ENCODE measurements around the gene NSD2. TPM values are rescaled to one million over a fixed set of nuclear protein-coding genes. Genes with fewer than 3 reads are reported as not detected.

Gene NSD2
- total RNA-seq (10 to 100 TPM; 17.2 to 71.5 TPM), polyA plus RNA-seq (1 to 10 TPM; 5.1 to 5.9 TPM)

DNA sequence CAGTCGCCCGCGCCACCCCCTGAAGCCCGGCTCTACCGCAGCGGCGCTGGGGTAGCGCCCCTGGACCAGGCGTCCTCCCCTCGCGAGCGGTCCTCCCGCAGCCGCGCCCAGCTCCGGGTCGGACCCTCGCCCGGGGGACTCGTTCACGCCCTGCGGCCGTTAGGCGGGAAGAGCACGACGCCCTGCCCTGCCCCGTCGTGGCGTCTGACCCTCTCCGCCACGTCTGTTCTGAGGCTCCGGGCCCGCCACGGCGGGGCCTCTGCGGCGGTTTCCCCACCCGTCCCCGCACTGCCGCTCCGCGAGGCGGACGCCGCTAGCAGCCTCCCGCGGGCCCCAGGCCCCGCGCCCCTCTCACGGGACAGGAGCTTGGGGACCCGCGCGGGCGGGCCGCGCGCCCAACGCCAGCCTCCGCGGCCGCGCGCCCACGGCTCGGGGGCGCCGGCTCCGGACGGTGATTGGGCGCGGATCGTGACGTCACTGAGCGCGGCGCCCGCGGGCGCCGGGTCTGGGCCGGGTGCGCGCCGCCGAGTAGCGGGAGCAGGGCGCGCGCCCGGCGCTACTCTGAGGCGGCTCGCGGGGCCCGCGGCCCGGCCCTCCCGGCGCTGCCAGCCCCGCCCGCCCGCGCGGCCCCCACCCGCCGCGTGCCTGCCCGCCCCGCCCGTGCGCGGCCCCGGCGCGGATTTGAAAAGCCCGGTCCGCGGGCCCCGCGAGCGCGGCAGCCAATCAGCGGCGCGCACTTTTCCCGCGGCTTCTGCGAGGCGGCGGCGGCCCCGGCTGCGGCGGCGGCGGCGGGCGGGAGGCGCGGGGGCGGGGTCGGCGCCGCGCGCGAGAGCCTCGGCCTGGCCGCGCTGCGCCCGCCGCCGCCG is at the start of gene NSD2:
Gene NSD2, plus strand, starts transcription at position 816 of the 866 bp plus-strand sequence. CDS start 29,262 bp downstream, outside the sequence.
- peaks cover 7 to 31% (median 23%) of the 10 kb centered on the region in 4 donors for H3K4me1 ChIP-seq (ENCODE audit: control insufficient read depth in 4 of 4, insufficient read depth in 4 of 4, low read length in 3 of 4)
- under 1% methylated on average over 155 of the region's 155 CpGs for WGBS

DNA sequence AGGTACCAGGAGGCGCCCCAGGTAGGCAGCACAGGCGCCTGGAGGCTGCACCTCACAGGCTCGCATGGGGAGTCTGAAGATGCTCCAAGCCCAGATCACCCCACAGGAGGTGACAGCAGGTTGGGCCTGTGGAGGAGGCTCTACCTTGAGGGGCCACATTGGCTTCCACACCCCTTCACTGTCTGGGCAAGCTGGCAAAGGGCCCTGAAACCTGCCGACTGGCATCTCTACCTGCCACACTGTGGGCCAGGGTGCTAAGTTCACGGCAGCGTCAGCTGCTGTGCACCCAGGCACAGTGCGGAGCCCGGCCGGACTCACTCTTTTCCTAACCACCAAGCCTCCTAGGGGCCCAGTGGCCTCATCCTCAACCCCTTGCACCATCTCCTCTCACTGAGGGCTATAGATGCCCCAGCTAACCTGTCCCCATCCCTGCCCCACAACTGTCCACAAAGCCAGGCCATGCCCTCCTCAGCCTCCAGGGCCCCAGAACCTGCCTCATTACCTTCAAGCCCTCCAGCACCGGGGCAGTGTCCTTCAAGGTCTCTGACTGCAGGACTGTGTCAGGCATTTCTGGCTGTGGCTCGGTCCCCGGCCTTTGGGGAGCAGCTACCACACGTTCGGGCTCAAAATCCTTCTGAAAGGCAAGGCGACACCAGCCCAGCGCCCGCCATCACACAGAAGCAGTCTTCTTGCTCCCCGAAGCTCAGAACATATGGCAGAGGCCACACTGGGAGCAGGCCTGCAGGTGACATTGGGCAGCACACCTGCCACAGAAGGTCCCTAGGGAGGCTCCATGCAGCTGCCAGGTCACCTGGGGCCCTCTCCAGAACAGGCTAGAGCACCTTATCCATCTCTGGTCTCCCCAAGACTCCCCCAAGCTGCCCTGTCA is 49.3 kb upstream of the NSD2 start:
- peaks cover 12 to 66% (median 26%) of the 10 kb centered on the region in 4 donors for H3K36me3 ChIP-seq (ENCODE audit: control insufficient read depth in 4 of 4, insufficient read depth in 3 of 4, low read depth in 1 of 4, low read length in 3 of 4)
- DNase-seq (ENCODE audit: low spot score), result no peak

More for the DNA sequence above, at the start of gene NSD2:
- Histone ChIP-seq H3K27me3 (ENCODE audit: control insufficient read depth in 4 of 4, insufficient read depth in 4 of 4, low read length in 3 of 4) (no peaks in the 10 kb centered on the region), H3K9me3 (ENCODE audit: control insufficient read depth in 4 of 4, low read length in 3 of 4) (no peaks in the 10 kb centered on the region), H3K27ac (ENCODE audit: low read depth in 1 of 2, low read length in 2 of 2) (peak within 1 kb of the TSS; percentile 97 to 99), H3K9ac (ENCODE audit: low read depth in 1 of 2, low read length in 2 of 2) (peak within 1 kb of the TSS; percentile 72 to 78), H3K36me3 (ENCODE audit: control insufficient read depth in 4 of 4, insufficient read depth in 3 of 4, low read depth in 1 of 4, low read length in 3 of 4) (no peaks in the 10 kb centered on the region), H3K4me3 (ENCODE audit: low read depth in 1 of 3, low read length in 3 of 3) (peak within 1 kb of the TSS; percentile 77 to 99 (median 83))
- no peak for TF ChIP-seq GABPA (IDR thresholded peaks at IDR 0.05 in 1 of 2, conservative IDR thresholded peaks at IDR 0.05 in 1 of 2)
- no peak for TF ChIP-seq RAD21 (IDR thresholded peaks at IDR 0.05)
- no peak for TF ChIP-seq EGR1 (IDR thresholded peaks at IDR 0.05; ENCODE audit: low read depth in 2 of 2)
- TF ChIP-seq YY1 (IDR thresholded peaks at IDR 0.05), result no peak
- no peak for TF ChIP-seq HNF4G (IDR thresholded peaks at IDR 0.05)
- TF ChIP-seq RXRA (IDR thresholded peaks at IDR 0.05), result no peak
- peak; percentile 90 for DNase-seq (ENCODE audit: low spot score)

More for the DNA sequence above, 49.3 kb upstream of the NSD2 start:
- TF ChIP-seq RXRA (IDR thresholded peaks at IDR 0.05), result no peak
- no peak for TF ChIP-seq JUND (IDR thresholded peaks at IDR 0.05)
- TF ChIP-seq, protein P1, sequence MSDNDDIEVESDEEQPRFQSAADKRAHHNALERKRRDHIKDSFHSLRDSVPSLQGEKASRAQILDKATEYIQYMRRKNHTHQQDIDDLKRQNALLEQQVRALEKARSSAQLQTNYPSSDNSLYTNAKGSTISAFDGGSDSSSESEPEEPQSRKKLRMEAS (IDR thresholded peaks at IDR 0.05), result no peak
- TF ChIP-seq, protein P2, sequence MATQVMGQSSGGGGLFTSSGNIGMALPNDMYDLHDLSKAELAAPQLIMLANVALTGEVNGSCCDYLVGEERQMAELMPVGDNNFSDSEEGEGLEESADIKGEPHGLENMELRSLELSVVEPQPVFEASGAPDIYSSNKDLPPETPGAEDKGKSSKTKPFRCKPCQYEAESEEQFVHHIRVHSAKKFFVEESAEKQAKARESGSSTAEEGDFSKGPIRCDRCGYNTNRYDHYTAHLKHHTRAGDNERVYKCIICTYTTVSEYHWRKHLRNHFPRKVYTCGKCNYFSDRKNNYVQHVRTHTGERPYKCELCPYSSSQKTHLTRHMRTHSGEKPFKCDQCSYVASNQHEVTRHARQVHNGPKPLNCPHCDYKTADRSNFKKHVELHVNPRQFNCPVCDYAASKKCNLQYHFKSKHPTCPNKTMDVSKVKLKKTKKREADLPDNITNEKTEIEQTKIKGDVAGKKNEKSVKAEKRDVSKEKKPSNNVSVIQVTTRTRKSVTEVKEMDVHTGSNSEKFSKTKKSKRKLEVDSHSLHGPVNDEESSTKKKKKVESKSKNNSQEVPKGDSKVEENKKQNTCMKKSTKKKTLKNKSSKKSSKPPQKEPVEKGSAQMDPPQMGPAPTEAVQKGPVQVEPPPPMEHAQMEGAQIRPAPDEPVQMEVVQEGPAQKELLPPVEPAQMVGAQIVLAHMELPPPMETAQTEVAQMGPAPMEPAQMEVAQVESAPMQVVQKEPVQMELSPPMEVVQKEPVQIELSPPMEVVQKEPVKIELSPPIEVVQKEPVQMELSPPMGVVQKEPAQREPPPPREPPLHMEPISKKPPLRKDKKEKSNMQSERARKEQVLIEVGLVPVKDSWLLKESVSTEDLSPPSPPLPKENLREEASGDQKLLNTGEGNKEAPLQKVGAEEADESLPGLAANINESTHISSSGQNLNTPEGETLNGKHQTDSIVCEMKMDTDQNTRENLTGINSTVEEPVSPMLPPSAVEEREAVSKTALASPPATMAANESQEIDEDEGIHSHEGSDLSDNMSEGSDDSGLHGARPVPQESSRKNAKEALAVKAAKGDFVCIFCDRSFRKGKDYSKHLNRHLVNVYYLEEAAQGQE (IDR thresholded peaks at IDR 0.05), result no peak
- no peak for TF ChIP-seq FOXA2 (IDR thresholded peaks at IDR 0.05)
- no peak for TF ChIP-seq EGR1 (IDR thresholded peaks at IDR 0.05; ENCODE audit: low read depth in 2 of 2)
- TF ChIP-seq, protein P3, sequence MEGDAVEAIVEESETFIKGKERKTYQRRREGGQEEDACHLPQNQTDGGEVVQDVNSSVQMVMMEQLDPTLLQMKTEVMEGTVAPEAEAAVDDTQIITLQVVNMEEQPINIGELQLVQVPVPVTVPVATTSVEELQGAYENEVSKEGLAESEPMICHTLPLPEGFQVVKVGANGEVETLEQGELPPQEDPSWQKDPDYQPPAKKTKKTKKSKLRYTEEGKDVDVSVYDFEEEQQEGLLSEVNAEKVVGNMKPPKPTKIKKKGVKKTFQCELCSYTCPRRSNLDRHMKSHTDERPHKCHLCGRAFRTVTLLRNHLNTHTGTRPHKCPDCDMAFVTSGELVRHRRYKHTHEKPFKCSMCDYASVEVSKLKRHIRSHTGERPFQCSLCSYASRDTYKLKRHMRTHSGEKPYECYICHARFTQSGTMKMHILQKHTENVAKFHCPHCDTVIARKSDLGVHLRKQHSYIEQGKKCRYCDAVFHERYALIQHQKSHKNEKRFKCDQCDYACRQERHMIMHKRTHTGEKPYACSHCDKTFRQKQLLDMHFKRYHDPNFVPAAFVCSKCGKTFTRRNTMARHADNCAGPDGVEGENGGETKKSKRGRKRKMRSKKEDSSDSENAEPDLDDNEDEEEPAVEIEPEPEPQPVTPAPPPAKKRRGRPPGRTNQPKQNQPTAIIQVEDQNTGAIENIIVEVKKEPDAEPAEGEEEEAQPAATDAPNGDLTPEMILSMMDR (IDR thresholded peaks at IDR 0.05; ENCODE audit: low read depth, low read length, missing input control), result no peak
- TF ChIP-seq, protein P4, sequence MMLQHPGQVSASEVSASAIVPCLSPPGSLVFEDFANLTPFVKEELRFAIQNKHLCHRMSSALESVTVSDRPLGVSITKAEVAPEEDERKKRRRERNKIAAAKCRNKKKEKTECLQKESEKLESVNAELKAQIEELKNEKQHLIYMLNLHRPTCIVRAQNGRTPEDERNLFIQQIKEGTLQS (IDR thresholded peaks at IDR 0.05), result no peak
- whole genome bisulfite sequencing, result 96% methylated on average over 18 of the region's 18 CpGs
- Histone ChIP-seq H3K9ac (ENCODE audit: low read depth in 1 of 2, low read length in 2 of 2) (no peak overlapping the region), H3K9me3 (ENCODE audit: control insufficient read depth in 4 of 4, low read length in 3 of 4) (no peaks in the 10 kb centered on the region), H3K27ac (ENCODE audit: low read depth in 1 of 2, low read length in 2 of 2) (no peak overlapping the region), H3K4me3 (ENCODE audit: low read depth in 1 of 3, low read length in 3 of 3) (no peak overlapping the region), H3K27me3 (ENCODE audit: control insufficient read depth in 4 of 4, insufficient read depth in 4 of 4, low read length in 3 of 4) (no peaks in the 10 kb centered on the region), H3K4me1 (ENCODE audit: control insufficient read depth in 4 of 4, insufficient read depth in 4 of 4, low read length in 3 of 4) (peaks cover 0 to 11% (median 3%) of the 10 kb centered on the region in 4 donors)

All from liver (tissue), 9 donors.